NCI-H226 (cell line): ENCODE measurements around the gene GDAP1L1.

Source experiments
- DNase-seq: peaks from one replicate; pipeline ENCODE4 v3.0.0-alpha.2; 2015

Gene GDAP1L1

GRCh38 chr20:44247131-44247571 is at the start of gene GDAP1L1:
GDAP1L1 (plus strand) TSS chr20:44247308; CDS start chr20:44247335, 27 bp downstream.
- DNase-seq = no peak

- DNase-seq = no peak
Measured at GRCh38 chr20:44198872-44199271, 48.2 kb upstream of the GDAP1L1 start.

GRCh38 chr20:44199877-44200276 is 47.2 kb upstream of the GDAP1L1 start:
- DNase-seq = no peak

GRCh38 chr20:44200371-44200770 is 46.7 kb upstream of the GDAP1L1 start:
- no peak for DNase-seq

GRCh38 chr20:44200983-44201382 is 46.1 kb upstream of the GDAP1L1 start:
- DNase-seq = no peak

- DNase-seq = no peak
Measured at GRCh38 chr20:44203161-44203560, 43.9 kb upstream of the GDAP1L1 start.

- peak; percentile 88 for DNase-seq
Measured at GRCh38 chr20:44204156-44204831, 42.8 kb upstream of the GDAP1L1 start.

GRCh38 chr20:44204832-44205215 is 42.3 kb upstream of the GDAP1L1 start:
- no peak for DNase-seq

- no peak for DNase-seq
Measured at GRCh38 chr20:44206132-44206531, 41.0 kb upstream of the GDAP1L1 start.

- DNase-seq = no peak
Measured at GRCh38 chr20:44207126-44207723, 39.9 kb upstream of the GDAP1L1 start.

GRCh38 chr20:44208165-44208564 is 38.9 kb upstream of the GDAP1L1 start:
- DNase-seq = no peak

GRCh38 chr20:44208770-44209169 is 38.3 kb upstream of the GDAP1L1 start:
- no peak for DNase-seq

GRCh38 chr20:44209686-44210405 is 37.3 kb upstream of the GDAP1L1 start:
- no peak for DNase-seq

- peak; percentile 93 for DNase-seq
Measured at GRCh38 chr20:44210406-44211176, 36.5 kb upstream of the GDAP1L1 start, which contains the start of gene OSER1. OSER1 (minus strand) TSS chr20:44210771; CDS start chr20:44206957, 3,814 bp downstream.

GRCh38 chr20:44211177-44212039 is 35.7 kb upstream of the GDAP1L1 start:
- no peak for DNase-seq

- peak; percentile 48 for DNase-seq
Measured at GRCh38 chr20:44212792-44213191, 34.3 kb upstream of the GDAP1L1 start.

GRCh38 chr20:44215125-44215524 is 32.0 kb upstream of the GDAP1L1 start:
- peak; percentile 31 for DNase-seq

GRCh38 chr20:44217342-44218092 is 29.6 kb upstream of the GDAP1L1 start:
- DNase-seq = peak; percentile 31

GRCh38 chr20:44218446-44218845 is 28.7 kb upstream of the GDAP1L1 start:
- DNase-seq = no peak

- DNase-seq = no peak
Measured at GRCh38 chr20:44219170-44219730, 27.9 kb upstream of the GDAP1L1 start.

- DNase-seq = peak; percentile 55
Measured at GRCh38 chr20:44219791-44220190, 27.3 kb upstream of the GDAP1L1 start.
